K562 (cell line): ENCODE measurements around the gene CCNL2. TPM values are rescaled to one million over a fixed set of nuclear protein-coding genes. Genes with fewer than 3 reads are reported as not detected.
A peak's percentile ranks its signal among the peaks of the same experiment; 100 is the strongest.

ENCODE experiments used
- ATF1 ChIP-seq, 2 experiments: fragments of 450-650 bp in 1 of 2; IDR thresholded peaks; 2 replicates each; pipeline ENCODE4 v1.6.1; 2016; ENCODE audit warnings: missing compliant biosample characterization in 1 of 2, missing genetic modification characterization in 1 of 2
- KLF1 ChIP-seq: fragments of 450-650 bp; IDR thresholded peaks from 2 replicates; pipeline ENCODE4 v1.6.1; 2016; ENCODE audit warnings: missing genetic modification characterization, missing compliant biosample characterization
- MAFK ChIP-seq: IDR thresholded peaks from 2 replicates; pipeline ENCODE4 v1.6.1; 2011; ENCODE audit warnings: low read length, improper control_type of control experiment
- MCM3 ChIP-seq: fragments of 450-650 bp; IDR thresholded peaks from 2 replicates; pipeline ENCODE4 v1.6.1; 2016
- NEUROD1 ChIP-seq: fragments of 150-350 bp; IDR thresholded peaks from 2 replicates; pipeline ENCODE4 v1.6.1; 2014; ENCODE audit warnings: borderline replicate concordance, low read length, low read depth; ENCODE audit not compliant: partially characterized antibody
- PCBP2 ChIP-seq: fragments of 200-400 bp; formaldehyde crosslinking; IDR thresholded peaks from 2 replicates; pipeline ENCODE4 v1.6.1; 2018; ENCODE audit warnings: low read length, low read depth, mild to moderate bottlenecking, moderate library complexity; ENCODE audit not compliant: poor library complexity, severe bottlenecking
- PHF20 ChIP-seq: fragments of 450-650 bp; IDR thresholded peaks from 2 replicates; pipeline ENCODE4 v1.6.1; 2018; ENCODE audit not compliant: partially characterized antibody
- SIN3A ChIP-seq, 2 experiments: fragments of 150-350 bp in 1 of 2; IDR thresholded peaks; 2 replicates each; pipeline ENCODE4 v1.6.1; 2011 to 2016; ENCODE audit warnings: borderline replicate concordance in 2 of 2, low read depth in 2 of 2, low read length in 2 of 2, mild to moderate bottlenecking in 2 of 2, moderate library complexity in 2 of 2; ENCODE audit not compliant: control insufficient read depth in 1 of 2
- STAG1 ChIP-seq: sonication (generic); formaldehyde crosslinking; IDR thresholded peaks from 2 replicates; pipeline ENCODE4 v1.5.0; 2020; ENCODE audit warnings: missing genetic modification reagents, borderline replicate concordance
- ZBTB40 ChIP-seq, 2 experiments: fragments of 450-650 bp in 1 of 2; sonication (generic) in 1 of 2; formaldehyde crosslinking in 1 of 2; IDR thresholded peaks; 2 replicates each; pipeline versions ENCODE4 v1.7.1 to v1.9.0; 2016 to 2022; ENCODE audit warnings: inconsistent platforms in 1 of 2, mild to moderate bottlenecking in 1 of 2, missing genetic modification reagents in 1 of 2
- ZNF175 ChIP-seq: fragments of 200-800 bp; sonication (Bioruptor generic); IDR thresholded peaks from 2 replicates; pipeline ENCODE4 v1.6.1; 2016; ENCODE audit warnings: low read depth, mild to moderate bottlenecking, missing genetic modification characterization, missing compliant biosample characterization
- polyA plus RNA-seq, 8 experiments: library from polyadenylated mRNA; depleted of rRNA in 4 of 8; stranded (reverse) in 5 of 8; unstranded in 3 of 8; fragments of >200 nt; fragmentation: Nextera tagmentation in 2 of 8; fragmentation: Illumina TruSeq in 1 of 8; extraction: Ambion mirVana in 2 of 8; extraction: Trizol in 1 of 8; gene quantifications; 2 replicates each; pipeline versions ENCODE4 v1.2.1 to v1.2.3, GENCODE V29; 2011 to 2014; ENCODE audit warnings: inconsistent platforms in 1 of 8, missing spikeins in 1 of 8
- total RNA-seq, 7 experiments: library from RNA; depleted of rRNA in 6 of 7; stranded (reverse); fragments of >200 nt in 6 of 7; fragmentation: Illumina TruSeq in 2 of 7; extraction: Trizol in 2 of 7; gene quantifications; 2 replicates each; pipeline versions ENCODE4 v1.2.1 to v1.2.3, GENCODE V29; 2011 to 2021; ENCODE audit warnings: low replicate concordance in 1 of 7
- TF ChIP-seq, protein P1 (sequence below): sonication (generic); formaldehyde crosslinking; IDR thresholded peaks from 2 replicates; pipeline ENCODE4 v1.8.0; 2022; ENCODE audit warnings: mild to moderate bottlenecking, missing genetic modification reagents, borderline replicate concordance
- TF ChIP-seq, protein P2 (sequence below): sonication (generic); formaldehyde crosslinking; IDR thresholded peaks from 2 replicates; pipeline ENCODE4 v1.8.0; 2022; ENCODE audit warnings: missing genetic modification reagents, mild to moderate bottlenecking, moderate library complexity, borderline replicate concordance

Gene CCNL2
- total and polyA plus RNA-seq, 9 of the 15 experiments (the other 6 are each of a cell fraction or from before 2014, with no cell fraction given) = 2.8 to 287 (median 94.5) TPM

DNA sequence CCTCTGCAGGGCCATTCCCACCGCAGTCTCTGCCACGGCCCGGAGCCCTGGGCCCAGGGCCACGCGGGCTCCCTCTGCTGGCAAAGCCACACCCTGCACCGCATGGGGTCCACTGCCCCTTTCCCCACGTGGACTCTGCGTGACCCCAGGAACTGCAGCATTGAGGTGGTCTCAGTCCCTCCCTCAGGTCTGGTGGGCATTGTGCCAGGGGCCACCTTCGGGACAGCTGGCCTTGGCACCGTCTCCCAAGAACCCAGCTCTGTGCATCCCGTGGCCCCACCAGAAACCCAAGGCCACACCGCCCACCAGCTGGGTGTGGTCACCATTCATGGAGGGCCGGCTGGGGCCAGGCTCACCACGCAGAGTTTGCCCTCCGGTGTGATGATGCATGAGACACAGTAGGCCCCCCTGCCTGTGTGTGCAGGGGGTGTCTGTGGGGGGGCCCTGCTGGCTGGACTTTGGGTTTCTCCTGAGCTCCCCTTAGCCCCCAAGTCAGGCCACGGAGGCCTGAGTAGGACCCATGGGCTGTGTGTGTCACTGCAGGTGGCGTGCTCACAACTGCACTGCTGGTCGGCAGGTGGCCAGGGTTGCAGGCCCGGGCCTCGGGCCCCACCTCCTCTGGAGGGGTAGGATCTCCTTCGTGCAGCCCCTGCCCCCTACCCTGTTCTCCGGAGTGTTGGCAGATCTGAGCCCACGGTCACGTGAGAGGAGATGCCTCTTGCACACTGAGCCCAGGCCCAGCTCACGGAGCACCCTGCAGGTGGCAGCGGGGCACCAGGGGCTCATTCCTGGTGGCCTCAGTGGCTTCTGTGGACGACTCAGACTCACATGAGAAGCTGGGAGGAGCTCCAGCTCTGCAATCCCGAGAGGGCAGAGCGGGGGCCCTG lies 42.1 kb upstream of the CCNL2 start (continued):
- no peak for TF ChIP-seq ZBTB40 (IDR thresholded peaks at IDR 0.05)
- TF ChIP-seq ZBTB40 (CRISPR knock-in tag; IDR thresholded peaks at IDR 0.05) = no peak
- TF ChIP-seq ZNF175 (CRISPR knock-in tag) = no peak
- peak; percentile 73 for TF ChIP-seq STAG1 (CRISPR knock-in tag)
- TF ChIP-seq MCM3 = no peak
- TF ChIP-seq, protein P1, sequence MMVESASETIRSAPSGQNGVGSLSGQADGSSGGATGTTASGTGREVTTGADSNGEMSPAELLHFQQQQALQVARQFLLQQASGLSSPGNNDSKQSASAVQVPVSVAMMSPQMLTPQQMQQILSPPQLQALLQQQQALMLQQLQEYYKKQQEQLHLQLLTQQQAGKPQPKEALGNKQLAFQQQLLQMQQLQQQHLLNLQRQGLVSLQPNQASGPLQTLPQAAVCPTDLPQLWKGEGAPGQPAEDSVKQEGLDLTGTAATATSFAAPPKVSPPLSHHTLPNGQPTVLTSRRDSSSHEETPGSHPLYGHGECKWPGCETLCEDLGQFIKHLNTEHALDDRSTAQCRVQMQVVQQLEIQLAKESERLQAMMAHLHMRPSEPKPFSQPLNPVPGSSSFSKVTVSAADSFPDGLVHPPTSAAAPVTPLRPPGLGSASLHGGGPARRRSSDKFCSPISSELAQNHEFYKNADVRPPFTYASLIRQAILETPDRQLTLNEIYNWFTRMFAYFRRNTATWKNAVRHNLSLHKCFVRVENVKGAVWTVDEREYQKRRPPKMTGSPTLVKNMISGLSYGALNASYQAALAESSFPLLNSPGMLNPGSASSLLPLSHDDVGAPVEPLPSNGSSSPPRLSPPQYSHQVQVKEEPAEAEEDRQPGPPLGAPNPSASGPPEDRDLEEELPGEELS (CRISPR knock-in tag) = 0 out of 2 replicates have a peak, but pooled peaks have one; percentile 19
- peak; percentile 21 for TF ChIP-seq PHF20
- no peak for TF ChIP-seq PCBP2
- TF ChIP-seq SIN3A (IDR thresholded peaks at IDR 0.05; ENCODE audit: borderline replicate concordance in 2 of 2, control insufficient read depth in 1 of 2, low read depth in 2 of 2, low read length in 2 of 2) = peak in 1 of 2 experiments; percentile 60; a peak in 1 of 4 replicates
- TF ChIP-seq, protein P2, sequence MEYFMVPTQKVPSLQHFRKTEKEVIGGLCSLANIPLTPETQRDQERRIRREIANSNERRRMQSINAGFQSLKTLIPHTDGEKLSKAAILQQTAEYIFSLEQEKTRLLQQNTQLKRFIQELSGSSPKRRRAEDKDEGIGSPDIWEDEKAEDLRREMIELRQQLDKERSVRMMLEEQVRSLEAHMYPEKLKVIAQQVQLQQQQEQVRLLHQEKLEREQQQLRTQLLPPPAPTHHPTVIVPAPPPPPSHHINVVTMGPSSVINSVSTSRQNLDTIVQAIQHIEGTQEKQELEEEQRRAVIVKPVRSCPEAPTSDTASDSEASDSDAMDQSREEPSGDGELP (CRISPR knock-in tag) = peak; percentile 88
- peak; percentile 34 for TF ChIP-seq NEUROD1
- no peak for TF ChIP-seq MAFK
- TF ChIP-seq ATF1 (CRISPR knock-in tag; IDR thresholded peaks at IDR 0.05) = no peak
- peak; percentile 36; the same call in 1 of the 2 replicates for TF ChIP-seq ATF1 (tag; IDR thresholded peaks at IDR 0.05)
- peak; percentile 80; the same call in 1 of the 2 replicates for TF ChIP-seq KLF1
